ENCODE data around the gene GAPDHS.

GAPDHS gene

GRCh38 chr19:35524181-35524837 lies 8.9 kb upstream of the GAPDHS start:
- WGBS, 2 experiments (ENCODE audit: insufficient coverage in 2 of 2), result 0 to 42% methylated on average over 1 to 10 of the region's 11 CpGs

GRCh38 chr19:35525873-35526272 lies 7.4 kb upstream of the GAPDHS start:
- H3K36me3 ChIP-seq (ENCODE audit: control insufficient read depth, insufficient read depth, low read length), result no peaks in the 10 kb centered on the region
- 82 to 87% methylated on average over 3 to 4 of the region's 4 CpGs for WGBS, 2 experiments (ENCODE audit: insufficient coverage in 2 of 2)

More at GRCh38 chr19:35524181-35524837, 8.9 kb upstream of the GAPDHS start:
- Histone ChIP-seq H3K4me1 (ENCODE audit: control insufficient read depth, insufficient read depth, low read length, poor library complexity, severe bottlenecking) (peaks cover under 1% of the 10 kb centered on the region), H3K9me3 (ENCODE audit: control insufficient read depth, low read length) (no peaks in the 10 kb centered on the region), H3K36me3 (ENCODE audit: control insufficient read depth, insufficient read depth, low read length) (no peaks in the 10 kb centered on the region), H3K27ac (ENCODE audit: low read depth, low read length, severe bottlenecking) (no peak overlapping the region), H3K4me3 (ENCODE audit: extremely low read depth, insufficient read depth, low read length, poor library complexity, severe bottlenecking) (no peak overlapping the region)

GRCh38 chr19:35528218-35529038 lies 4.8 kb upstream of the GAPDHS start, which contains the start of gene SBSN:
Gene SBSN (minus strand): TSS chr19:35528311. CDS start chr19:35528281, 30 bp downstream.
- 76 to 81% methylated on average over 3 to 4 of the region's 11 CpGs for WGBS, 2 experiments (ENCODE audit: insufficient coverage in 2 of 2)
- no peaks in the 10 kb centered on the region for H3K4me1 ChIP-seq (ENCODE audit: control insufficient read depth, insufficient read depth, low read length, poor library complexity, severe bottlenecking)
- H3K9me3 ChIP-seq (ENCODE audit: control insufficient read depth, low read length), result no peaks in the 10 kb centered on the region
- no peaks in the 10 kb centered on the region for H3K36me3 ChIP-seq (ENCODE audit: control insufficient read depth, insufficient read depth, low read length)
- H3K27ac ChIP-seq (ENCODE audit: low read depth, low read length, severe bottlenecking), result no peak within 1 kb of the TSS
- no peak within 1 kb of the TSS for H3K4me3 ChIP-seq (ENCODE audit: extremely low read depth, insufficient read depth, low read length, poor library complexity, severe bottlenecking)

More at GRCh38 chr19:35525873-35526272, 7.4 kb upstream of the GAPDHS start:
- no peaks in the 10 kb centered on the region for H3K4me1 ChIP-seq (ENCODE audit: control insufficient read depth, insufficient read depth, low read length, poor library complexity, severe bottlenecking)
- no peaks in the 10 kb centered on the region for H3K9me3 ChIP-seq (ENCODE audit: control insufficient read depth, low read length)
- no peak overlapping the region for H3K27ac ChIP-seq (ENCODE audit: low read depth, low read length, severe bottlenecking)
- H3K4me3 ChIP-seq (ENCODE audit: extremely low read depth, insufficient read depth, low read length, poor library complexity, severe bottlenecking), result no peak overlapping the region

GRCh38 chr19:35529241-35530218 lies 3.7 kb upstream of the GAPDHS start:
- Histone ChIP-seq H3K4me3 (ENCODE audit: extremely low read depth, insufficient read depth, low read length, poor library complexity, severe bottlenecking) (no peak overlapping the region), H3K4me1 (ENCODE audit: control insufficient read depth, insufficient read depth, low read length, poor library complexity, severe bottlenecking) (no peaks in the 10 kb centered on the region), H3K36me3 (ENCODE audit: control insufficient read depth, insufficient read depth, low read length) (no peaks in the 10 kb centered on the region), H3K9me3 (ENCODE audit: control insufficient read depth, low read length) (no peaks in the 10 kb centered on the region), H3K27ac (ENCODE audit: low read depth, low read length, severe bottlenecking) (no peak overlapping the region)
- 81 to 89% methylated on average over 16 to 18 of the region's 19 CpGs for WGBS, 2 experiments (ENCODE audit: insufficient coverage in 2 of 2)

- 32 to 57% methylated on average over 3 to 5 of the region's 6 CpGs for WGBS, 2 experiments (ENCODE audit: insufficient coverage in 2 of 2)
- Histone ChIP-seq H3K4me3 (ENCODE audit: extremely low read depth, insufficient read depth, low read length, poor library complexity, severe bottlenecking) (no peak overlapping the region), H3K9me3 (ENCODE audit: control insufficient read depth, low read length) (no peaks in the 10 kb centered on the region), H3K27ac (ENCODE audit: low read depth, low read length, severe bottlenecking) (no peak overlapping the region), H3K4me1 (ENCODE audit: control insufficient read depth, insufficient read depth, low read length, poor library complexity, severe bottlenecking) (no peaks in the 10 kb centered on the region), H3K36me3 (ENCODE audit: control insufficient read depth, insufficient read depth, low read length) (no peaks in the 10 kb centered on the region)
These were observed 2.0 kb upstream of the GAPDHS start for GRCh38 chr19:35531291-35531690.

- Histone ChIP-seq H3K4me3 (ENCODE audit: extremely low read depth, insufficient read depth, low read length, poor library complexity, severe bottlenecking) (no peak overlapping the region), H3K27ac (ENCODE audit: low read depth, low read length, severe bottlenecking) (no peak overlapping the region), H3K4me1 (ENCODE audit: control insufficient read depth, insufficient read depth, low read length, poor library complexity, severe bottlenecking) (no peaks in the 10 kb centered on the region), H3K36me3 (ENCODE audit: control insufficient read depth, insufficient read depth, low read length) (no peaks in the 10 kb centered on the region), H3K9me3 (ENCODE audit: control insufficient read depth, low read length) (no peaks in the 10 kb centered on the region)
- WGBS, 2 experiments (ENCODE audit: insufficient coverage in 2 of 2), result 85 to 86% methylated on average over 18 to 26 of the region's 30 CpGs
These were observed 651 bp downstream of the GAPDHS start for GRCh38 chr19:35533822-35534392.

- WGBS, 2 experiments (ENCODE audit: insufficient coverage in 2 of 2), result 85 to 94% methylated on average over 5 to 8 of the region's 10 CpGs
- no peaks in the 10 kb centered on the region for H3K4me1 ChIP-seq (ENCODE audit: control insufficient read depth, insufficient read depth, low read length, poor library complexity, severe bottlenecking)
These were observed 1.7 kb downstream of the GAPDHS start for GRCh38 chr19:35534803-35535480.

GRCh38 chr19:35539314-35539713 lies 6.1 kb downstream of the GAPDHS start:
- no peaks in the 10 kb centered on the region for H3K4me1 ChIP-seq (ENCODE audit: control insufficient read depth, insufficient read depth, low read length, poor library complexity, severe bottlenecking)
- H3K36me3 ChIP-seq (ENCODE audit: control insufficient read depth, insufficient read depth, low read length), result peaks cover 8% of the 10 kb centered on the region
- H3K4me3 ChIP-seq (ENCODE audit: extremely low read depth, insufficient read depth, low read length, poor library complexity, severe bottlenecking), result no peak overlapping the region
- no peak overlapping the region for H3K27ac ChIP-seq (ENCODE audit: low read depth, low read length, severe bottlenecking)
- H3K9me3 ChIP-seq (ENCODE audit: control insufficient read depth, low read length), result no peaks in the 10 kb centered on the region
- WGBS, 2 experiments (ENCODE audit: insufficient coverage in 2 of 2), result 81 to 100% methylated on average over 3 to 4 of the region's 6 CpGs

More at GRCh38 chr19:35534803-35535480, 1.7 kb downstream of the GAPDHS start:
- H3K36me3 ChIP-seq (ENCODE audit: control insufficient read depth, insufficient read depth, low read length), result no peaks in the 10 kb centered on the region
- H3K9me3 ChIP-seq (ENCODE audit: control insufficient read depth, low read length), result no peaks in the 10 kb centered on the region
- H3K27ac ChIP-seq (ENCODE audit: low read depth, low read length, severe bottlenecking), result no peak overlapping the region
- H3K4me3 ChIP-seq (ENCODE audit: extremely low read depth, insufficient read depth, low read length, poor library complexity, severe bottlenecking), result no peak overlapping the region

- H3K27ac ChIP-seq (ENCODE audit: low read depth, low read length, severe bottlenecking), result no peak overlapping the region
- H3K4me1 ChIP-seq (ENCODE audit: control insufficient read depth, insufficient read depth, low read length, poor library complexity, severe bottlenecking), result no peaks in the 10 kb centered on the region
- H3K4me3 ChIP-seq (ENCODE audit: extremely low read depth, insufficient read depth, low read length, poor library complexity, severe bottlenecking), result no peak overlapping the region
- 94 to 97% methylated on average over 10 to 12 of the region's 12 CpGs for WGBS, 2 experiments (ENCODE audit: insufficient coverage in 2 of 2)
- H3K9me3 ChIP-seq (ENCODE audit: control insufficient read depth, low read length), result no peaks in the 10 kb centered on the region
- H3K36me3 ChIP-seq (ENCODE audit: control insufficient read depth, insufficient read depth, low read length), result peaks cover 8% of the 10 kb centered on the region
These were observed 6.6 kb downstream of the GAPDHS start for GRCh38 chr19:35539850-35540249.

Measured in mesodermal cell (in vitro differentiated cells).